ENCODE measurements around the gene ELN. TPM values are rescaled to one million over a fixed set of nuclear protein-coding genes. Genes with fewer than 3 reads are reported as not detected.

Gene ELN
- total RNA-seq, 2 experiments from 2014 or later = not detected

DNA sequence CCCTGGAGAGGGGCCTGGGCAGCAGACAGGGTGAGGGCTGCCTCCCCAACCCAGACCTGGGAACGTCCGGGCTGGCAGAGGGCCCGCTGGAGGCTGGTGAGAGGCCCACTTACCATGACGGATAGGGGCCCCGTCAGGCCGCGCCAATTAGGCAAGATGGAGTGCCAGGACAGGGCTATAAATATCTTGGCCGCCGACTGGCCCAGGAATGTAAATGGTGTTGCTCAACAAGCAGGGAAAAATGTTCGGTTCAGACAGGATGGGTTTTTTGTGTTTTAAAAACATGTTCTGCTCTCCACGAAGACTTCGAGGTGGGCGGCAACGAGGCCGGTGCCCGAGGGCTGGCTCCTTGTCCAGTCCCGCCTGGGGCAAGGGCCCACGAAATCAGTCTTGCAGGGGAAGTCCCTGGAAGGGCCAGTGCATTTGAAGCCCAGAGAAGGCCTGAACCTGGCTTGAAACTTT lies 35.8 kb upstream of the ELN start:
- Histone ChIP-seq H3K27ac (ENCODE audit: low read depth in 1 of 2, low read length in 2 of 2) (no peak overlapping the region), H3K27me3 (ENCODE audit: control insufficient read depth in 1 of 2, insufficient read depth in 2 of 2, low read length in 2 of 2) (no peaks in the 10 kb centered on the region), H3K36me3 (ENCODE audit: insufficient read depth, low read length) (no peaks in the 10 kb centered on the region), H3K4me1 (ENCODE audit: insufficient read depth, low read length) (no peaks in the 10 kb centered on the region), H3K9me3 (ENCODE audit: control insufficient read depth in 1 of 2, insufficient read depth in 1 of 2, low read length in 2 of 2) (peaks cover 17 to 29% of the 10 kb centered on the region in 2 experiments), H3K4me3 (ENCODE audit: low read length) (no peak overlapping the region)
- ATAC-seq (ENCODE audit: poor library complexity) (no peak), DNase-seq (peak in 1 of 14 experiments; percentile 3)
- Mint-ChIP-seq H3K9me3 (peaks cover 9% of the 10 kb centered on the region), H3K4me1 (ENCODE audit: low read depth) (no peaks in the 10 kb centered on the region), H3K4me3 (no peak overlapping the region), H3K36me3 (ENCODE audit: low read depth) (no peaks in the 10 kb centered on the region), H3K27me3 (peaks cover 8% of the 10 kb centered on the region), H3K27ac (no peak overlapping the region)
- CTCF ChIA-PET = no interaction called here
- intact Hi-C loops (cut with DNase I, micrococcal nuclease) = no loop called here
- TF ChIP-seq CTCF (IDR thresholded peaks at IDR 0.05) = no peak
- POLR2A ChIA-PET = no interaction called here

DNA sequence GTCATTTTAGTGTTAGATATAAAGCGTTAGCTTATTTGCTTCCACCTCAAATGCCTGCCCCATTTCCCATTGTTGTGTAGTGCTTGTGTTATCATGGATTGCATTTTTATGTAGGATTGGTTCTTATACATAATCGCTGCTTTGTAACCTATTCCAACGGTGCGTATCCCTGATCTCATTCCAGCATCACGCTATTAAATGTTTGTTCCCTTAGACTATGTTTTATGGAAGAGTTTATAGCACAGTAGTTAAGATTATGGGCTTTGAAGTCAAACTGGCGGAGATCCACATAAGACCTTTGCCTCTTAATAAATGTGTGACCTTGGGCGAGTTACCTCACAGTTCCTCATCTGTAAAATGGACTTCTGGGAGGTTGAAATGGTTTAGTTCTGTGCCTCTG lies 34.0 kb upstream of the ELN start:
- ChIA-PET POLR2A (no interaction called here), CTCF (interaction anchor here (0.6 kb wide), 1 partner anchor 204 kb away, joined by 3 read pairs; no protein-coding TSS in a partner anchor)
- no peak for TF ChIP-seq CTCF (IDR thresholded peaks at IDR 0.05)
- DNase-seq = no peak
- no peak overlapping the region for H3K27ac Mint-ChIP-seq
- H3K9me3 Mint-ChIP-seq = peaks cover 9% of the 10 kb centered on the region
- no peaks in the 10 kb centered on the region for H3K36me3 Mint-ChIP-seq (ENCODE audit: low read depth)
- peaks cover 15% of the 10 kb centered on the region for H3K27me3 Mint-ChIP-seq
- Histone ChIP-seq H3K9me3 (ENCODE audit: control insufficient read depth in 1 of 2, insufficient read depth in 1 of 2, low read length in 2 of 2) (peaks cover 17 to 29% of the 10 kb centered on the region in 2 experiments), H3K27ac (ENCODE audit: low read depth in 1 of 2, low read length in 2 of 2) (no peak overlapping the region), H3K27me3 (ENCODE audit: control insufficient read depth in 1 of 2, insufficient read depth in 2 of 2, low read length in 2 of 2) (no peaks in the 10 kb centered on the region), H3K36me3 (ENCODE audit: insufficient read depth, low read length) (no peaks in the 10 kb centered on the region), H3K4me3 (ENCODE audit: low read length) (no peak overlapping the region), H3K4me1 (ENCODE audit: insufficient read depth, low read length) (no peaks in the 10 kb centered on the region)
- intact Hi-C loops (cut with DNase I, micrococcal nuclease) = no loop called here
- ATAC-seq (ENCODE audit: poor library complexity) = no peak
- no peaks in the 10 kb centered on the region for H3K4me1 Mint-ChIP-seq (ENCODE audit: low read depth)
- H3K4me3 Mint-ChIP-seq = no peak overlapping the region

DNA sequence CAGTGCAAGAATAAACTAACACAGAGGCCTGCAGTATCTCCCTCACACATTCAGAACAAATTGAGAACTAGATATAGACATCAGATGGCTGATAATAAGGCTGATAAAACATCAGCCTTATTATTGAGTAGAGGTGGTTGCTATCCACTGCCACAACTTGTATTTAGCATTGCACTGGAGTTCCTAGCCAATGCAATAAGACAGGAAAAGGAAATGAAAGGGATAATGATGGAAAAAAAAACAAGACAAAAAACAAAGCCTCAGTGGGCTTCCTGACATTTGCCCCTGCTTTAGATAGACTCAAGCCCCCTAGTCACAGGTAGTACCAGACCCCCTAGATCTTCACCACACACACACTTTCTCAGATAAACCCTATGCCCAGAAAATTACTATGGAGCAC lies 33.2 kb upstream of the ELN start:
- Mint-ChIP-seq H3K9me3 (peaks cover 9% of the 10 kb centered on the region), H3K36me3 (ENCODE audit: low read depth) (no peaks in the 10 kb centered on the region), H3K27me3 (peaks cover 15% of the 10 kb centered on the region), H3K27ac (no peak overlapping the region), H3K4me1 (ENCODE audit: low read depth) (no peaks in the 10 kb centered on the region), H3K4me3 (no peak overlapping the region)
- ChIA-PET CTCF (no interaction called here), POLR2A (no interaction called here)
- no peaks in the 10 kb centered on the region for H3K36me3 ChIP-seq (ENCODE audit: insufficient read depth, low read length)
- no peak overlapping the region for H3K27ac ChIP-seq (ENCODE audit: low read depth in 1 of 2, low read length in 2 of 2)
- no peaks in the 10 kb centered on the region for H3K4me1 ChIP-seq (ENCODE audit: insufficient read depth, low read length)
- intact Hi-C loops (cut with DNase I, micrococcal nuclease) = no loop called here
- no peak for TF ChIP-seq CTCF (IDR thresholded peaks at IDR 0.05)
- H3K9me3 ChIP-seq (ENCODE audit: control insufficient read depth in 1 of 2, insufficient read depth in 1 of 2, low read length in 2 of 2) = peaks cover 17 to 29% of the 10 kb centered on the region in 2 experiments
- no peaks in the 10 kb centered on the region for H3K27me3 ChIP-seq (ENCODE audit: control insufficient read depth in 1 of 2, insufficient read depth in 2 of 2, low read length in 2 of 2)
- no peak for DNase-seq
- no peak overlapping the region for H3K4me3 ChIP-seq (ENCODE audit: low read length)
- ATAC-seq (ENCODE audit: poor library complexity) = no peak

All from CD4-positive, alpha-beta T cell (primary cell).